Measurements from ENCODE around the gene AP1AR.

The AP1AR gene

GRCh38 chr4:112214390-112215264 is 17.0 kb upstream of the AP1AR start:
- DNase-seq, result peak; percentile 41
- in situ Hi-C loops (cut with MboI; ENCODE audit: low pct_unique_long_range_greater_than_20kb, low sequenced_read_pairs), result no loop called here

GRCh38 chr4:112219826-112220366 is 11.7 kb upstream of the AP1AR start:
- in situ Hi-C loops (cut with MboI; ENCODE audit: low pct_unique_long_range_greater_than_20kb, low sequenced_read_pairs), result no loop called here
- no peak for DNase-seq

GRCh38 chr4:112222219-112222955 is 9.2 kb upstream of the AP1AR start:
- in situ Hi-C loops (cut with MboI; ENCODE audit: low pct_unique_long_range_greater_than_20kb, low sequenced_read_pairs), result no loop called here
- DNase-seq, result no peak

- DNase-seq, result no peak
- in situ Hi-C loops (cut with MboI; ENCODE audit: low pct_unique_long_range_greater_than_20kb, low sequenced_read_pairs), result no loop called here
These were observed 6.4 kb upstream of the AP1AR start for GRCh38 chr4:112225157-112225556.

- in situ Hi-C loops (cut with MboI; ENCODE audit: low pct_unique_long_range_greater_than_20kb, low sequenced_read_pairs), result no loop called here
- DNase-seq, result peak; percentile 98
These were observed 458 bp upstream of the AP1AR start for GRCh38 chr4:112230879-112231778.

- in situ Hi-C loops (cut with MboI; ENCODE audit: low pct_unique_long_range_greater_than_20kb, low sequenced_read_pairs), result no loop called here
- DNase-seq, result peak; percentile 63
These were observed 3.5 kb downstream of the AP1AR start for GRCh38 chr4:112234952-112235609.

- DNase-seq, result no peak
- in situ Hi-C loops (cut with MboI; ENCODE audit: low pct_unique_long_range_greater_than_20kb, low sequenced_read_pairs), result no loop called here
These were observed 4.5 kb downstream of the AP1AR start for GRCh38 chr4:112236040-112236439.

- in situ Hi-C loops (cut with MboI; ENCODE audit: low pct_unique_long_range_greater_than_20kb, low sequenced_read_pairs), result no loop called here
- DNase-seq, result no peak
These were observed 7.2 kb downstream of the AP1AR start for GRCh38 chr4:112238833-112239232.

GRCh38 chr4:112245383-112245782 is 13.8 kb downstream of the AP1AR start:
- in situ Hi-C loops (cut with MboI; ENCODE audit: low pct_unique_long_range_greater_than_20kb, low sequenced_read_pairs), result no loop called here
- no peak for DNase-seq

GRCh38 chr4:112247021-112247420 is 15.4 kb downstream of the AP1AR start:
- no peak for DNase-seq
- in situ Hi-C loops (cut with MboI; ENCODE audit: low pct_unique_long_range_greater_than_20kb, low sequenced_read_pairs), result no loop called here

GRCh38 chr4:112251019-112251643 is 19.5 kb downstream of the AP1AR start:
- no peak for DNase-seq
- in situ Hi-C loops (cut with MboI; ENCODE audit: low pct_unique_long_range_greater_than_20kb, low sequenced_read_pairs), result no loop called here

GRCh38 chr4:112252234-112252633 is 20.6 kb downstream of the AP1AR start:
- in situ Hi-C loops (cut with MboI; ENCODE audit: low pct_unique_long_range_greater_than_20kb, low sequenced_read_pairs), result no loop called here
- no peak for DNase-seq

GRCh38 chr4:112253382-112254000 is 21.9 kb downstream of the AP1AR start:
- DNase-seq, result peak; percentile 61
- in situ Hi-C loops (cut with MboI; ENCODE audit: low pct_unique_long_range_greater_than_20kb, low sequenced_read_pairs), result no loop called here

- DNase-seq, result no peak
- in situ Hi-C loops (cut with MboI; ENCODE audit: low pct_unique_long_range_greater_than_20kb, low sequenced_read_pairs), result no loop called here
These were observed 25.5 kb downstream of the AP1AR start for GRCh38 chr4:112257098-112257497.

GRCh38 chr4:112266823-112267222 is 35.2 kb downstream of the AP1AR start:
- in situ Hi-C loops (cut with MboI; ENCODE audit: low pct_unique_long_range_greater_than_20kb, low sequenced_read_pairs), result no loop called here

GRCh38 chr4:112270051-112270450 is 38.5 kb downstream of the AP1AR start:
- no peak for DNase-seq
- in situ Hi-C loops (cut with MboI; ENCODE audit: low pct_unique_long_range_greater_than_20kb, low sequenced_read_pairs), result no loop called here

More at GRCh38 chr4:112266823-112267222, 35.2 kb downstream of the AP1AR start:
- peak; percentile 34 for DNase-seq

- no peak for DNase-seq
- in situ Hi-C loops (cut with MboI; ENCODE audit: low pct_unique_long_range_greater_than_20kb, low sequenced_read_pairs), result no loop called here
These were observed 39.2 kb downstream of the AP1AR start for GRCh38 chr4:112270640-112271421.
